Testis (tissue), 2 donors: ENCODE data around the gene CHD9NB.

Experiments used
- POLR2A ChIP-seq: fragments of 450-650 bp; IDR thresholded peaks from one replicate; pipeline ENCODE4 v1.6.1; 2017; ENCODE audit warnings: antibody characterized with exemption, mild to moderate bottlenecking, moderate library complexity
- TF ChIP-seq, protein P1 (sequence below), 3 experiments: fragments of 450-650 bp in 2 of 3; fragments of 200-600 bp in 1 of 3; sonication (generic) in 1 of 3; IDR thresholded peaks; one replicate each; pipeline ENCODE4 v1.5.1; 2016 to 2019; ENCODE audit warnings: antibody characterized with exemption in 3 of 3, mild to moderate bottlenecking in 2 of 3, moderate library complexity in 1 of 3

DNA sequence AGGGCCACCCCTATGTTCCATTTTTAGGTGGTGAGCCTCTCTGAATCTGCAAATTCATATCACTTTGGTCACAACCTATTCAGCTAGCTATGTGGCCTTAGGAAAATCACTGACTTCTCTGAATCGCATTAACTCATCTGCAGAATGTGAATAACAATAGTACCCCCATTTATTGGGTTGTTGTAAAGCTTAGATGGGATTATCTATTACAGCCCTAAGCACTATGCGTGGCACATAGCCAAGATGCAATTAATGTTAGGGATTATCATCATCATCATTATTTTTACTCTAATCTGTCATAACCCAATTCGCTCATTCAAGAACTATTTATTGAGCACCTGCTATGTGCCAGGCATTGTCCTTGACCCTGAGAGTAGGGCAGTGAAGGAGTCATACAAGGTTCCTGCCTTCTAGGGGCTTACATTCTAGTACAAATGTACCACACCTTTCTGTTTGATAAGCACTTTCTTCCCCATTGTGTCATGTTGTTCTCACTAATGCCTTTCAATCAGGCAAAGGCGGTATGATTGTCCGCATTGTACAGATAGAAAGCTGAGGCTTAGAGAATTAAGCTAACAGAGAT, 40.6 kb upstream of the CHD9NB start:
- TF ChIP-seq, protein P1, sequence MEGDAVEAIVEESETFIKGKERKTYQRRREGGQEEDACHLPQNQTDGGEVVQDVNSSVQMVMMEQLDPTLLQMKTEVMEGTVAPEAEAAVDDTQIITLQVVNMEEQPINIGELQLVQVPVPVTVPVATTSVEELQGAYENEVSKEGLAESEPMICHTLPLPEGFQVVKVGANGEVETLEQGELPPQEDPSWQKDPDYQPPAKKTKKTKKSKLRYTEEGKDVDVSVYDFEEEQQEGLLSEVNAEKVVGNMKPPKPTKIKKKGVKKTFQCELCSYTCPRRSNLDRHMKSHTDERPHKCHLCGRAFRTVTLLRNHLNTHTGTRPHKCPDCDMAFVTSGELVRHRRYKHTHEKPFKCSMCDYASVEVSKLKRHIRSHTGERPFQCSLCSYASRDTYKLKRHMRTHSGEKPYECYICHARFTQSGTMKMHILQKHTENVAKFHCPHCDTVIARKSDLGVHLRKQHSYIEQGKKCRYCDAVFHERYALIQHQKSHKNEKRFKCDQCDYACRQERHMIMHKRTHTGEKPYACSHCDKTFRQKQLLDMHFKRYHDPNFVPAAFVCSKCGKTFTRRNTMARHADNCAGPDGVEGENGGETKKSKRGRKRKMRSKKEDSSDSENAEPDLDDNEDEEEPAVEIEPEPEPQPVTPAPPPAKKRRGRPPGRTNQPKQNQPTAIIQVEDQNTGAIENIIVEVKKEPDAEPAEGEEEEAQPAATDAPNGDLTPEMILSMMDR (IDR thresholded peaks at IDR 0.05), result no peak
- no peak for TF ChIP-seq POLR2A
